ENCODE results near the gene TSPAN9.

TSPAN9 gene

DNA sequence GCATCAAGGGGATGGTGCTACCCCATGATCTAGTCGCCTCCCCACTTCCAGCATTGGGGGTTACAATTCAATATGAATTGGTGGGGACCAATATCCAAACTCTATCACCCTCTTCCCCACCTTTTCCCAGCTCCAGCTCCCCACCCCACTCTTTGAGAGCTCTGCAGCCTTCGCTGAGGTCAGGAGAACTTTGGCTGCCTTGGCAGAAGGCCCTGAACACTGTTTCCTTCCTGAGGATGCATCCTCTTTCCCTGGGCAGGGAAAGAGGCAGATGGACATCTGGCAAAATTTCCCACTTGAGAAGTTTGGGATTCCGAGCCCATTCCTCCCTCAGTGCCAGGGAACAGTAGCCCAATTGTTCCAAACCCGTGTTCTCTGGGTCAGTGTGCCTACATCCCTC lies 169.1 kb downstream of the TSPAN9 start:
- H3K27me3 ChIP-seq (ENCODE audit: insufficient read depth, low read length) = peaks cover 9% of the 10 kb centered on the region; the same call in 1 of the 2 replicates

DNA sequence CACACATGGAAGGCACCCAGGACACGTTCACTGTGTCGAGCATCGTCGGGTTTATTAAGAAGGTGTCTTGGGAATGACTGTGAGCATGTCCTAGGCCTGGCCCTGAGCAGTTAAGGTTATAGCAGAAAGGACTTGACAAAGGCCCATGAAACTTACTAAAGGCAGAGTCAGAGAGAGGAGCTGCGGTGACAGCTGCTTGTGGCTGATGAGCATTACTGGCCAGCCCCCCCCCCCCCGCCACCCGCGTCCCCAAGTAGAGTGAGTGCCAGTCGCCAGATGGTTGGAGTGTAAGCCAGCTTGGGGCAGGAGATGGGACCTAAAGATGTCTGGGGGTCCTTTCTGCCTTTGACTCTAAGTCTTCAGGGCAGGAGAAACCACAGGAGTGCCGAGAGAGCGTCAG lies 169.9 kb downstream of the TSPAN9 start:
- no peaks in the 10 kb centered on the region for H3K9me2 ChIP-seq (ENCODE audit: low read depth, low read length)
- no peaks in the 10 kb centered on the region for H3K79me2 ChIP-seq (ENCODE audit: insufficient read depth, low read length)
- H3K9ac ChIP-seq (ENCODE audit: low read length) = no peak overlapping the region
- no peaks in the 10 kb centered on the region for H3K9me3 ChIP-seq (ENCODE audit: low read length)
- H3K4me2 ChIP-seq (ENCODE audit: low read length) = no peak overlapping the region
- H2AFZ ChIP-seq (ENCODE audit: low read length) = no peak overlapping the region
- no peaks in the 10 kb centered on the region for H3K4me1 ChIP-seq (ENCODE audit: insufficient read depth, low read length, severe bottlenecking)
- no peaks in the 10 kb centered on the region for H3F3A ChIP-seq (ENCODE audit: insufficient read depth, low read length)
- TF ChIP-seq CTCF (IDR thresholded peaks at IDR 0.05; ENCODE audit: low read length) = no peak
- TF ChIP-seq EZH2 (IDR thresholded peaks at IDR 0.05; ENCODE audit: borderline replicate concordance, low read length) = no peak
- H3K27ac ChIP-seq (ENCODE audit: low read depth, low read length, poor library complexity, severe bottlenecking) = no peak overlapping the region
- no peak overlapping the region for H3K4me3 ChIP-seq (ENCODE audit: low read depth, low read length, poor library complexity, severe bottlenecking)
- peaks cover 9% of the 10 kb centered on the region; the same call in 1 of the 2 replicates for H3K27me3 ChIP-seq (ENCODE audit: insufficient read depth, low read length)
- no peaks in the 10 kb centered on the region; the same call in 1 of the 2 replicates for H3K36me3 ChIP-seq (ENCODE audit: insufficient read depth, low read length)
- H4K20me1 ChIP-seq (ENCODE audit: insufficient read depth, low read length) = no peaks in the 10 kb centered on the region

More for the DNA sequence above, 169.1 kb downstream of the TSPAN9 start:
- Histone ChIP-seq H4K20me1 (ENCODE audit: insufficient read depth, low read length) (no peaks in the 10 kb centered on the region), H2AFZ (ENCODE audit: low read length) (no peak overlapping the region), H3K36me3 (ENCODE audit: insufficient read depth, low read length) (no peaks in the 10 kb centered on the region; the same call in 1 of the 2 replicates), H3K9me3 (ENCODE audit: low read length) (no peaks in the 10 kb centered on the region), H3K9ac (ENCODE audit: low read length) (no peak overlapping the region), H3K4me3 (ENCODE audit: low read depth, low read length, poor library complexity, severe bottlenecking) (no peak overlapping the region), H3F3A (ENCODE audit: insufficient read depth, low read length) (no peaks in the 10 kb centered on the region), H3K4me2 (ENCODE audit: low read length) (no peak overlapping the region), H3K79me2 (ENCODE audit: insufficient read depth, low read length) (no peaks in the 10 kb centered on the region), H3K27ac (ENCODE audit: low read depth, low read length, poor library complexity, severe bottlenecking) (no peak overlapping the region), H3K9me2 (ENCODE audit: low read depth, low read length) (no peaks in the 10 kb centered on the region), H3K4me1 (ENCODE audit: insufficient read depth, low read length, severe bottlenecking) (no peaks in the 10 kb centered on the region)
- TF ChIP-seq CTCF (IDR thresholded peaks at IDR 0.05; ENCODE audit: low read length) (no peak), EZH2 (IDR thresholded peaks at IDR 0.05; ENCODE audit: borderline replicate concordance, low read length) (no peak)

DNA sequence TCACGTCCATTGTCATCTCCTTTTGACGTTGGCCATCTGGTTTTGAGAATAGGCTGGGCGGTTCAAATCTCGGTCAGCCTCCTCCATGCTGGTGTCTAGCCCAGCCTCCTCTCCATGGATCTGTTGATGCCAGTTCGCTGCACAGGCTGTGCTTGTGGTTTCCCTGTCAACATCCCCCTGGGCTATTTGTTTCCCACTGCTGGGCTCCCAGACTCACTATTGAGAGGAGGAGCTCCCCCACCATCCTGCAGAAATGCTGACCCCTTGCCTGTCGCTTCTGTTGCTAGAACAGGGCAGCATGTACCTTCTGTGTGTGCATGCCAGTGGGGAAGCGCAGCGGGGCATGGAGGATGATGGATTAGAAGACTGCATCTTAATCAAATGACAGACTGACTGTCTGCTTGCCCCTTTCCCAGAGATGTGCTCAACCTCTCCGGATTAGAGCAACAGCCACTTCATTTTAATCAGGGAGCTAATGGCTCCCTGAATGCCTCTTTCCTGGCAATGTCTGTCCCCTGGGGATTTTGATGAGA lies 170.5 kb downstream of the TSPAN9 start:
- no peak overlapping the region for H3K4me2 ChIP-seq (ENCODE audit: low read length)
- no peaks in the 10 kb centered on the region for H3K9me3 ChIP-seq (ENCODE audit: low read length)
- H3F3A ChIP-seq (ENCODE audit: insufficient read depth, low read length) = no peaks in the 10 kb centered on the region
- no peak overlapping the region for H3K9ac ChIP-seq (ENCODE audit: low read length)
- no peak overlapping the region for H3K4me3 ChIP-seq (ENCODE audit: low read depth, low read length, poor library complexity, severe bottlenecking)
- no peaks in the 10 kb centered on the region for H3K4me1 ChIP-seq (ENCODE audit: insufficient read depth, low read length, severe bottlenecking)
- H3K27ac ChIP-seq (ENCODE audit: low read depth, low read length, poor library complexity, severe bottlenecking) = no peak overlapping the region
- no peak for TF ChIP-seq EZH2 (IDR thresholded peaks at IDR 0.05; ENCODE audit: borderline replicate concordance, low read length)
- no peak for TF ChIP-seq CTCF (IDR thresholded peaks at IDR 0.05; ENCODE audit: low read length)
- H2AFZ ChIP-seq (ENCODE audit: low read length) = no peak overlapping the region
- H3K79me2 ChIP-seq (ENCODE audit: insufficient read depth, low read length) = no peaks in the 10 kb centered on the region
- H3K27me3 ChIP-seq (ENCODE audit: insufficient read depth, low read length) = peaks cover 9% of the 10 kb centered on the region; the same call in 1 of the 2 replicates
- H3K9me2 ChIP-seq (ENCODE audit: low read depth, low read length) = no peaks in the 10 kb centered on the region
- H3K36me3 ChIP-seq (ENCODE audit: insufficient read depth, low read length) = no peaks in the 10 kb centered on the region; the same call in 1 of the 2 replicates
- H4K20me1 ChIP-seq (ENCODE audit: insufficient read depth, low read length) = no peaks in the 10 kb centered on the region

Data from OCI-LY1 (cell line).